HG02973 (cell line): ENCODE measurements around the gene PSMB11.
"Not testable (repeated sequence)": the region's sequence is repeated elsewhere in the genome, so short reads cannot be mapped to it uniquely, and the experiment has no call there.

Experiments
- ATAC-seq: cut with Tn5 transposase; IDR thresholded peaks from one replicate; pipeline ENCODE4 v1.9.1; 2021; ENCODE audit warnings: moderate library complexity; ENCODE audit not compliant: unreplicated experiment

PSMB11 gene

DNA sequence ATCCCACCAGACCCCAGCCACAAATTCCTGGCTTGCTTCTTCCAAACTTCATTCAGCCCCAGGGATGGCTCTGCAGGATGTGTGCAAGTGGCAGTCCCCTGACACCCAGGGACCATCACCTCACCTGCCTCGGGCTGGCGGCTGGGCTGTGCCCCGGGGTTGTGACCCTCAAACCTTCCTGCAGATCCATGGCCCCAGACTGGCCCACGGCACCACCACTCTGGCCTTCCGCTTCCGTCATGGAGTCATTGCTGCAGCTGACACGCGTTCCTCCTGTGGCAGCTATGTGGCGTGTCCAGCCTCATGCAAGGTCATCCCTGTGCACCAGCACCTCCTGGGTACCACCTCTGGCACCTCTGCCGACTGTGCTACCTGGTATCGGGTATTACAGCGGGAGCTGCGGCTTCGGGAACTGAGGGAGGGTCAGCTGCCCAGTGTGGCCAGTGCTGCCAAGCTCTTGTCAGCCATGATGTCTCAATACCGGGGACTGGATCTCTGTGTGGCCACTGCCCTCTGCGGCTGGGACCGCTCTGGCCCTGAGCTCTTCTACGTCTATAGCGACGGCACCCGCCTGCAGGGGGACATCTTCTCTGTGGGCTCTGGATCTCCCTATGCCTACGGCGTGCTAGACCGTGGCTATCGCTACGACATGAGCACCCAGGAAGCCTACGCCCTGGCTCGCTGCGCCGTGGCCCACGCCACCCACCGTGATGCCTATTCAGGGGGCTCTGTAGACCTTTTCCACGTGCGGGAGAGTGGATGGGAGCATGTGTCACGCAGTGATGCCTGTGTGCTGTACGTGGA is at the start of gene PSMB11:
Gene PSMB11, plus strand, starts transcription at position 51 of the 804 bp plus-strand sequence. Its CDS starts 14 bp downstream, at position 65.
- no peak for ATAC-seq

GRCh38 chr14:22993517-22993916 is 48.5 kb upstream of the PSMB11 start:
- ATAC-seq, result no peak

DNA sequence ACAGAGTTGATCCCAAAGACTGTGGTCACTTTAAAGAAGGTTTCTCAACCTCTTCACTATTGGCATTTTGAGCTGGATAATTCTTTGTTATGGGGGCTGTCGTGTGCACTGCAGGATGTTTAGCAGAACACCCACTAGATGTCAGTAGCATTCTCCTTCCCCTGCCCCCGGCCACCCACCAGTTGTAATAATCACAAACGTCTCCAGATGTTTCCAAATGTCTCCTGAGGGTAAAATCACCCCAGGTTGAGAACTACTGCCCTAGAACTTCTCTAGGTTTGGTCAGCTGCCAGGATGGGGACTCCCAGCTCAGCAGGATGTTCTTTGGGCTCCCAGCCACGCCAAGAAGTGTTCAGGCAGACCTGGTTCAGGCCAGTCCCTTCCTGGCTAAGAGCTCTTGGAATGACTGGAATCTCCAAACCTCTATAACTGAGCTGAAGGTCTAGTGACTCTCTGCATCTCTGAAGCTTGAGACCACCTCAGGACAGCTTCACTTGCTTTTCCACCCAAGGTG is 47.2 kb upstream of the PSMB11 start:
- no peak for ATAC-seq

DNA sequence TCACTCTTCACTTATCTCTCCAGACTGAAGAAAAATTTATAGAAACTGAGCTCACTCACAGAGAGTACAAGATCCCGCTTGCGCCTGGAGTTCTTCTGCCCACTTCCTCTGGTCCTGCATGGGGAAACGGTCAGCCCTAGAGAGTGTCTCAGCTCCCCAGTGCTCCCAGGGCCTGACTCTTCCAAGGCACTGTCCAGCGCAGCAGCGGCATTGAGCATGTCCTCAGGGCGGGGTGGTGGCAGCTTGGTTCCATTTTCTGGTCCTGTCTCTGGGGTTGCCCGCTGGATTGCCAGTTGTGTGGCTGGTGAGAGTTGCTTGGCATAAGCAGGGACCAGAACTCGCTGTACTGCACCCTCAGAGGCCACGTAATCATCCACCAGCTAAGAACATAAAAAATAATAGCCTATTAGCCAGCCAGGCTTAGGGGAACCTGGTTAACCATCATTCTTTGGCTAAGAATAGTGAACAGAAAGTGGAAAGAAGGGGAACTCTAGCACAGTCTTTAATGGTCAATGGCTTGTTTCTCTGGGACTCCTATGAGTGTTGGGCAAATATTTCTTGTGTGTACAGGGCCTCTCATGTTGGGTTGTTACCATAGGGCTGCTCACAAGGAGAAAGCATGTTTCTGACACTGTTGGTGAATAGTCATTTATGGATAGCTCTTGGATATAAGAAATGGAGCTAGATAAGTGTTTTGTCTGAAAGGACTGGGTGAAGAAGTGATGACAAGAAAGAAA is 46.0 kb upstream of the PSMB11 start:
- ATAC-seq, result no peak

- no peak for ATAC-seq
Observed at GRCh38 chr14:22996768-22997654, 45.0 kb upstream of the PSMB11 start.

DNA sequence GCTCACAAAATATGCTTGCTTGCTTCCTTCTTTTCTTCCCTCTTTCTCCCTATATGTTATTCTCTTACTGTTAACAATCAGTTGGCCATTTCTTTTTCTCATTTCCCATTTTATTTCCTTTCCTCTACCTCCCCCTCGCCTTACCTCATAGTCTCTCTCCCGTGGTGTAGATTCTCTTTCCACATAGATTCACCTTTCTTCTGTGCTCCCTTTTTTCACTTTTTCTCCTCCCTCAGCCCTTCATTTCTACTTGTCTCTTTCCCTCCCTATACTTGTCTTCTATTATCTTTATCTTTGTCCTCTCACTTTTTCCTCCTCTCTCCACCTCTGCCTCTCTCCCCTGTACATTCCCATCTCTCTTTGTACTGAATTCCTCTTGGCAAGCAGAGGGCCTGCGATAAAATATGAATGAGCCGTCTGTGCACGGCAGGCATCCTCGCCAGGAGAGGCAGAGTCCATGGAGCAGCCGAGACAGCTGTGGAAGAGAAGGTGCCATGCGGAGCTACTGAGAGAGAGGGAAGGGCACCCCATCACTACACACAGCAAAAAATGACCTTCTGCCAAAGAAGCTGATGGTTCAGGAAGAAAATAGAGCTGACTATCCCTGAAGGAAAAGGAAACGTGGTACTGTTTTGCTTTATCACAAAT is 44.2 kb upstream of the PSMB11 start:
- no peak for ATAC-seq

- ATAC-seq, result no peak
Observed at GRCh38 chr14:22998329-22999012, 43.5 kb upstream of the PSMB11 start.

- ATAC-seq, result no peak
Observed at GRCh38 chr14:23000860-23001259, 41.2 kb upstream of the PSMB11 start.

DNA sequence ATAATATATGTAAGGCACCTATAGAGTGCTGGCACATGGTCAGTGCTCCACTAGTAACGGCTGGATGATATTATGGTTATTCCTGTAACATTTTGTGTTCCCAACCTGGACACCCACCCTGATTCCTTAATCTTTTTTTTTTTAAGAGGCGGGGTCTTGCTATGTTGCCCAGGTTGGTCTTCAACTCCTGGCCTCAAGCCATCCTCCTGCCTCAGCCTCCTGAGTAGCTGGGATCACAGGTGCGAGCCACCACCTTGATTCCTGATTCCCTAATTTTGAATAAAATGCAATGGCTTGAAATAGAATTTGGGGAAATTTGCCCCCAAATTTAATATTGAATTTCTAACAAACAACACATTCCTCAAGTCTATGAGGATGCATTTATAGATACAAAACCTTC is 39.4 kb upstream of the PSMB11 start:
- no peak for ATAC-seq

GRCh38 chr14:23004274-23004673 is 37.7 kb upstream of the PSMB11 start:
- ATAC-seq, result not testable (repeated sequence)

- no peak for ATAC-seq
Observed at GRCh38 chr14:23005451-23006187, 36.4 kb upstream of the PSMB11 start.

GRCh38 chr14:23006188-23006534 is 35.9 kb upstream of the PSMB11 start:
- ATAC-seq, result no peak

GRCh38 chr14:23006544-23007419 is 35.2 kb upstream of the PSMB11 start:
- peak; percentile 91 for ATAC-seq

GRCh38 chr14:23008831-23009230 is 33.2 kb upstream of the PSMB11 start:
- ATAC-seq, result no peak

DNA sequence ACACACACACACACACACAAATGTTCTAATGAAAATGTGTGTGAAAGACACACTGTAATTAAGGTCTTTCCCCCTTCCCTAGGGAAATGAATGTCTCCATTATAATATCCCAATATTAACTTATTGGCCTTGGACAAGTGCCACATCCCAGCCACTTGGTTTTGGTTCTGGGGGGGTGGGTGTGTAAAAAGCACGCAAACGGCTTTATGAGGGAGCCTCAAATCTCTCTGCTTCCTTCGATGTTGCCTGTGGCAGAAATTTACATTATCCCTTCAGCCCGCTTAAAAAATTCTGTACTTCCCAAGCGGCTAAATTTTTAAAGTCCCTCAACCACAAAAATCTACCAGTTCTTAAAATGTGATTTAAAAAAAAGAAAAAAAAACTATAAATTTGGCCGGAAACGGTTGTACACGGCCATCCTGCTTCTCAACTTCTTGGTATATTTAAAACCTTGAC is 32.5 kb upstream of the PSMB11 start:
- ATAC-seq, result no peak

GRCh38 chr14:23009939-23010726 is 31.9 kb upstream of the PSMB11 start, which contains the start of gene C14orf93:
Gene C14orf93, minus strand, starts transcription at chr14:23010143. Its CDS starts 11,120 bp downstream, at chr14:22999023.
- no peak for ATAC-seq

DNA sequence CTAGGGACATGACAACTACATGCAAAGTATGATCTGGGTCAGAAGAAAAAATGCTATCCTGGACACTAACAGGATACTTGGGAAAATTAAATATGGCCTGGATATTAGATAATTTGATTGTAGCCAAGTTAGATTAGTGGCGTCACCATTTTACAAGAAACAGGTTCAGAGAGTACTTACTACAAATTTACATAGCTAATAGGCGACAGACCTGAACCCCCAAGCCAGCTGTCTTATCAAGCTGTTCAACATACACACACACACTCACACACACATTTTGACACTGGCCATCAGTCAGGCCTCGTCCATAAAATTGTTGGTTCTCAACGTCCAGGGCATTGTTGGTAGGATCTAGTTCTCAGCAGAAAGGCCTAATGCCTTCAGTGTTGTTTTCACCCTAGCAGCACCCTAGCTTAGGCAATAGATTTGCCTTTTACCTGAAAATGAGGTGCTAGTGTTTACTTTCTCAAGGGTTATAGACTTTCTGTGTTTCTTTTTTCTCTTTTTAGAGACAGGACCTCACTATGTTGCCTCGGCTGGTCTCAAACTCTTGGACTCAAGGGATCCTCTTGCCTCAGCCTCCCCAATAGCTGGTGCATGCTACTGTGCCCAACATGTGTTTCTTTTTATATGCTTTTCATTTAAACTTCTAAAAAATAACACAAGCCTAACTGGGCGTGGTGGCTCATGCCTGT is 28.8 kb upstream of the PSMB11 start:
- no peak for ATAC-seq
